CD8-positive, alpha-beta memory T cell (primary cell): Measurements from ENCODE around the gene TAF1A. TPM values are rescaled to one million over a fixed set of nuclear protein-coding genes. Genes with fewer than 3 reads are reported as not detected.
A peak's percentile ranks its signal among the peaks of the same experiment; 100 is the strongest.

ENCODE experiments used
- CTCF ChIA-PET: fragments of 350-600 bp; sonication (Branson Sonifier 250); formaldehyde crosslinking; loops from one replicate; lab custom pipeline; 2021; ENCODE audit warnings: antibody characterized with exemption; lab: Charles Lee
- POLR2A ChIA-PET: fragments of 350-600 bp; sonication (Branson Sonifier 250); formaldehyde crosslinking; loops from one replicate; lab custom pipeline; 2021; ENCODE audit warnings: antibody characterized with exemption; lab: Charles Lee
- DNase-seq, 5 donors: peaks; one replicate each; pipeline versions ENCODE4 v3.0.0 to v3.0.0-alpha.2; 2020 to 2022; ENCODE audit warnings: mixed read lengths in 1 of 5
- H3K27ac ChIP-seq: one replicate; pipeline ENCODE4 v1.7.0; 2013; ENCODE audit warnings: low read depth, mild to moderate bottlenecking, low read length, moderate library complexity
- H3K27me3 ChIP-seq: 2 replicates; pipeline ENCODE4 v1.7.0; 2013; ENCODE audit warnings: low read length, mild to moderate bottlenecking; ENCODE audit not compliant: insufficient read depth, poor library complexity, severe bottlenecking
- H3K36me3 ChIP-seq: 2 replicates; pipeline ENCODE4 v1.7.0; 2013; ENCODE audit warnings: mild to moderate bottlenecking, low read length, moderate library complexity; ENCODE audit not compliant: insufficient read depth
- H3K4me1 ChIP-seq: 2 replicates; pipeline ENCODE4 v1.7.0; 2013; ENCODE audit warnings: mild to moderate bottlenecking, low read length, moderate library complexity; ENCODE audit not compliant: insufficient read depth
- H3K4me3 ChIP-seq: 2 replicates; pipeline ENCODE4 v1.7.0; 2013; ENCODE audit warnings: mild to moderate bottlenecking, low read length
- H3K9me3 ChIP-seq: 2 replicates; pipeline ENCODE4 v1.7.0; 2013; ENCODE audit warnings: mild to moderate bottlenecking, low read length
- H3K27ac Mint-ChIP-seq, 8 donors: one replicate each; pipeline ENCODE4 v1.8.0; 2020 to 2021; ENCODE audit warnings: mixed read lengths in 8 of 8, mild to moderate bottlenecking in 6 of 8, inconsistent platforms in 3 of 8, moderate library complexity in 3 of 8
- H3K27me3 Mint-ChIP-seq, 2 donors: one replicate each; pipeline ENCODE4 v1.8.0; 2020 to 2021; ENCODE audit warnings: mixed read lengths in 2 of 2, mild to moderate bottlenecking in 1 of 2, moderate library complexity in 1 of 2
- H3K36me3 Mint-ChIP-seq, 3 donors: one replicate each; pipeline ENCODE4 v1.8.0; 2020 to 2021; ENCODE audit warnings: mixed read lengths in 3 of 3, inconsistent platforms in 1 of 3, mild to moderate bottlenecking in 1 of 3
- H3K4me1 Mint-ChIP-seq, 3 donors: one replicate each; pipeline ENCODE4 v1.8.0; 2020 to 2021; ENCODE audit warnings: mixed read lengths in 3 of 3, inconsistent platforms in 1 of 3, mild to moderate bottlenecking in 1 of 3
- H3K4me3 Mint-ChIP-seq, 7 donors: one replicate each; pipeline ENCODE4 v1.8.0; 2020 to 2021; ENCODE audit warnings: mixed read lengths in 7 of 7, mild to moderate bottlenecking in 6 of 7, moderate library complexity in 4 of 7, inconsistent platforms in 2 of 7
- H3K9me3 Mint-ChIP-seq, 5 donors: one replicate each; pipeline ENCODE4 v1.8.0; 2020 to 2022; ENCODE audit warnings: mixed read lengths in 5 of 5, mild to moderate bottlenecking in 3 of 5, moderate library complexity in 2 of 5, inconsistent platforms in 1 of 5
- polyA plus RNA-seq: library from polyadenylated mRNA; unstranded; fragments of 300-500 nt; fragmentation: Illumina TruSeq; gene quantifications from one replicate; pipeline ENCODE4 v1.2.3, GENCODE V29; 2021
- total RNA-seq, 2 experiments: library from RNA; stranded (reverse); gene quantifications; one replicate each; pipeline ENCODE4 v1.2.3, GENCODE V29; 2021

TAF1A gene
- total RNA-seq (10 to 100 TPM; 21.3 to 22.9 TPM), polyA plus RNA-seq (5.8 TPM)

DNA sequence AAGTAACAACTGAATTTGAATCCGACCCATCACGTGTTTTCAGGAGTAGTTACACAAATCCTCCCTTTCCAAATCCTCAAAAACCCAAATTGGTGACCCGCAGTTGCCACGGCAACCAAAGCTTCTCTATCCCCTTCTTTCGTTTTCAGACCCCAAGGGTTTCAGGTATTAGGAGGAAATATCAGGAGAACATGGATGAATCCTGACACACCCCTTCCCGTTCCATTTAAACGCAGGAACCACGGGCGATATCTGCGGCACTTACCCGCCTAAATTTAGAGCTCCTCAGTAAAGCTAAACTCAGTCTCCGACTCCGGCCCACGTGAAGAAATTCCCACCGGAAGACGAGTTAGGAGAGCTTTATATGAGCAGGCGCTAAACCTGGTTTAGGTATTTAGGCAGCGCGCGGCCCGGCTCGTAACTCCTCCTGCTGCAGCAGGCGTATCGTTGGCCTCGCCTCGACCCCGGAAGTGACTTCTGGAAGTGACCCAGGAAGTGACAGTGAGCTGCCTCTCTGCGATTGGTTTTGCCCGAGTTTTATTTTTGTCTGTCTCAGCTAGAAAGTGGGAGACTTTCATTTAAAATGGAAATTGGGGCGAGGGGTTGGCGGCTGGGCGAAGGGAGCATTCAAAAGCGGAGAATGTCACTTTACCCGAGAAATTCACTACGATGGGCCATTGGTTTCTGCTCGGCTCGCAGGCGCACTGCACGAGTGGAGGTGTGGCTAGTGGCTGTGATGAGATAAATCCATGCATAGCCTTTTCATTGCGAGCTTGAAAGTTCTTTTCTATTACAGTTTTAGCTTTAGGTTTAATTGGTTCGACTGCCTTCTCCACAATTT is at the start of gene TAF1A:
TAF1A (minus strand) TSS at position 472 of the 841 bp plus-strand sequence.
- Histone ChIP-seq H3K27me3 (no peaks in the 10 kb centered on the region), H3K27ac (peak within 1 kb of the TSS; percentile 78), H3K4me3 (peak within 1 kb of the TSS; percentile 77), H3K4me1 (peaks cover 21% of the 10 kb centered on the region), H3K9me3 (no peaks in the 10 kb centered on the region), H3K36me3 (peaks cover 5% of the 10 kb centered on the region)
- DNase-seq, result peak; percentile 82 to 93 (median 84)
- CTCF ChIA-PET, result interaction anchor here (1.2 to 2.6 kb wide), 7 partner anchors 13 to 544 kb away, joined by 3 to 11 read pairs (median 4); no protein-coding TSS in a partner anchor
- Mint-ChIP-seq H3K36me3 (peaks cover 0 to 39% (median 4%) of the 10 kb centered on the region in 3 donors), H3K9me3 (no peaks in the 10 kb centered on the region), H3K27me3 (no peaks in the 10 kb centered on the region), H3K27ac (peak within 1 kb of the TSS; percentile 92 to 100 (median 99)), H3K4me3 (peak within 1 kb of the TSS; percentile 96 to 100 (median 99)), H3K4me1 (peaks cover 42 to 57% (median 55%) of the 10 kb centered on the region in 3 donors)
- POLR2A ChIA-PET, result interaction anchor here (1.0 to 2.5 kb wide), 7 partner anchors 8 to 123 kb away, joined by 3 to 11 read pairs (median 5); partner anchors contain the start of gene BROX

DNA sequence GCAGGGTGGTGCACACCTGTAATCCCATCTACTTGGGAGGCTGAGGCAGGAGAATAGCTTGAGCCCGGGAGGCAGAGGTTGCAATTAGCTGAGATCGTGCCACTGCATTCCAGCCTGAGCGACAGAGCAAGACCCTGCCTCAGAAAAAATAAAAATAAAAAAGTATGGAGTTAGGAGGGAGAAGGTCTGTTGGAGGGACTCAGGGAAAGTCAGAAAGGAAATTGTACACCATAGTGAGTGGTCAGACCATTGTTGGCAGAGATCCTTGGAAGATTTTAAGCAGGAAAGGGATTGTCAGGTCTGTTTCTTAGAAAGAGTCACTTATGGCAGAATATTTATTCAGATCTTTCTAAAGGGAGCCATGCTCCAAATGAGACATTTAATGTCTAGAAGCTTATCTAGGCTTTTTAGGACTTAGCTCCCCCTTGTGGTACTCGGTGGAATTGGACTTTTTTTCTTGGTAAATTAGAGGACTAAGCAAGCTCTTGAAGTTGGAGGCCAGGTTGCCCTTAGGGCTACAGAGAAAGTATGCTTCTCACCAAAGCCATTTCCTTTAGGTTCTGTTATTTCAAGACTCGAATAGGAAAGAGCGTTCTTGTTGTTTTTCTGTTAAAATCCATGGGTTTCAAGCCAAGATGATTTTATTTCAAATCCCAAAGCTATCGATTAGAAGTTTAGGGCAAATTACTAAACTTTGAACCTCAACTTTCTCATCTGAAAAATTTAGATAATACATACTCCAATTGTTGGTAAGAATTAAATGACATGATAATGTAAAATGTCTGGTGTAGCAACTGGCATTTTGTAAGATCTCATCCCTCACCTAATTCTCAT is 44.7 kb upstream of the TAF1A start:
- H3K4me3 Mint-ChIP-seq, result no peak overlapping the region
- POLR2A ChIA-PET, result interaction anchor here (0.5 to 1.5 kb wide), 5 partner anchors 10 to 169 kb away, joined by 3 to 11 read pairs (median 5); partner anchors contain the start of genes AIDA, BROX and TAF1A
- peaks cover 21% of the 10 kb centered on the region for H3K36me3 ChIP-seq

GRCh38 chr1:222632749-222633148 is 43.0 kb upstream of the TAF1A start:
- peaks cover 5 to 11% (median 5%) of the 10 kb centered on the region in 3 donors for H3K4me1 Mint-ChIP-seq
- H3K4me3 Mint-ChIP-seq, result no peak overlapping the region
- CTCF ChIA-PET, result interaction anchor here (1.5 to 2.7 kb wide), 3 partner anchors 9 to 170 kb away, joined by 4 to 15 read pairs (median 14); no protein-coding TSS in a partner anchor
- Histone ChIP-seq H3K27ac (no peak overlapping the region), H3K27me3 (no peaks in the 10 kb centered on the region), H3K4me3 (no peak overlapping the region), H3K4me1 (no peaks in the 10 kb centered on the region), H3K9me3 (no peaks in the 10 kb centered on the region), H3K36me3 (peaks cover 26% of the 10 kb centered on the region)
- H3K9me3 Mint-ChIP-seq, result no peaks in the 10 kb centered on the region
- H3K27ac Mint-ChIP-seq, result peak overlapping the region in 1 of 8 donors; percentile 43
- POLR2A ChIA-PET, result no interaction called here
- no peak for DNase-seq
- peaks cover 13 to 79% (median 31%) of the 10 kb centered on the region in 3 donors for H3K36me3 Mint-ChIP-seq
- no peaks in the 10 kb centered on the region for H3K27me3 Mint-ChIP-seq

More for the DNA sequence above, 44.7 kb upstream of the TAF1A start:
- CTCF ChIA-PET, result interaction anchor here (0.7 to 4.0 kb wide), 19 partner anchors 8 to 446 kb away, joined by 3 to 28 read pairs (median 4); partner anchors contain the start of genes AIDA, BROX and TAF1A
- no peaks in the 10 kb centered on the region for H3K27me3 ChIP-seq
- H3K4me1 ChIP-seq, result no peaks in the 10 kb centered on the region
- no peak overlapping the region for H3K27ac ChIP-seq
- Mint-ChIP-seq H3K27ac (peak overlapping the region in 6 of 8 donors; percentile 6 to 83 (median 52)), H3K36me3 (peaks cover 7 to 78% (median 25%) of the 10 kb centered on the region in 3 donors), H3K9me3 (no peaks in the 10 kb centered on the region), H3K4me1 (peaks cover 5 to 11% (median 5%) of the 10 kb centered on the region in 3 donors), H3K27me3 (no peaks in the 10 kb centered on the region)
- DNase-seq, result peak; percentile 45 to 78 (median 66)
- no peak overlapping the region for H3K4me3 ChIP-seq
- H3K9me3 ChIP-seq, result no peaks in the 10 kb centered on the region

GRCh38 chr1:222631611-222632208 is 42.0 kb upstream of the TAF1A start:
- peaks cover 32% of the 10 kb centered on the region for H3K36me3 ChIP-seq
- CTCF ChIA-PET, result no interaction called here
- no peaks in the 10 kb centered on the region for H3K27me3 ChIP-seq
- peaks cover 9 to 83% (median 33%) of the 10 kb centered on the region in 3 donors for H3K36me3 Mint-ChIP-seq
- no peaks in the 10 kb centered on the region for H3K9me3 ChIP-seq
- no peak overlapping the region for H3K4me3 ChIP-seq
- H3K27ac Mint-ChIP-seq, result peak overlapping the region in 2 of 8 donors; percentile 11
- no peak overlapping the region for H3K4me3 Mint-ChIP-seq
- no peak for DNase-seq
- peaks cover 5 to 11% (median 5%) of the 10 kb centered on the region in 3 donors for H3K4me1 Mint-ChIP-seq
- H3K27ac ChIP-seq, result no peak overlapping the region
- H3K4me1 ChIP-seq, result no peaks in the 10 kb centered on the region
- POLR2A ChIA-PET, result no interaction called here
- no peaks in the 10 kb centered on the region for H3K9me3 Mint-ChIP-seq
- no peaks in the 10 kb centered on the region for H3K27me3 Mint-ChIP-seq

GRCh38 chr1:222629921-222630535 is 40.3 kb upstream of the TAF1A start:
- no peak for DNase-seq
- H3K36me3 Mint-ChIP-seq, result peaks cover 8 to 87% (median 42%) of the 10 kb centered on the region in 3 donors
- Histone ChIP-seq H3K4me3 (no peak overlapping the region), H3K27ac (no peak overlapping the region), H3K4me1 (no peaks in the 10 kb centered on the region), H3K9me3 (no peaks in the 10 kb centered on the region), H3K27me3 (no peaks in the 10 kb centered on the region), H3K36me3 (peaks cover 37% of the 10 kb centered on the region)
- POLR2A ChIA-PET, result no interaction called here
- peak overlapping the region in 1 of 8 donors; percentile 77 for H3K27ac Mint-ChIP-seq
- H3K4me1 Mint-ChIP-seq, result peaks cover 5 to 11% (median 5%) of the 10 kb centered on the region in 3 donors
- no peak overlapping the region for H3K4me3 Mint-ChIP-seq
- CTCF ChIA-PET, result no interaction called here
- H3K9me3 Mint-ChIP-seq, result no peaks in the 10 kb centered on the region
- no peaks in the 10 kb centered on the region for H3K27me3 Mint-ChIP-seq

DNA sequence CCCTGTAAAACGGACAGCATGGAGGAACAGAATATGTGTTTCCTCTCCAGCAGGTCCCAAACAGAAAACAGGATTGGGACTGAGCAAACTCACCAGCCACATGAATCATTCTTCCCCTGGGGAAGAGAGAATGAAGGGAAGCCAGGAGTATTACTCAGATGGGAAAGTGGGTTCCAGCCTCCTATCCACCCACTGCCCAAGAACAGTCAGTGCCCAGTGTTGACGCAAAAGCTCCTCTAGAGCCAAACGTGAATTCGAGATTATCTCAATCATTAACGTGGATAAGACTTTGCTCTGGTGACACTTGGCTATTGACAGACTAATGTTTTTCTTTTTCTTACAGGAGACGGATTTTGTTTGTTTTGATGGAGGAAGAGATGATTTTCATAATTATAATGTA is 37.5 kb upstream of the TAF1A start:
- ChIA-PET POLR2A (no interaction called here), CTCF (interaction anchor here (1.5 kb wide), 1 partner anchor 162 kb away, joined by 6 read pairs; no protein-coding TSS in a partner anchor)
- peaks cover 0 to under 1% (median 0%) of the 10 kb centered on the region in 3 donors for H3K4me1 Mint-ChIP-seq
- Histone ChIP-seq H3K4me1 (no peaks in the 10 kb centered on the region), H3K27ac (no peak overlapping the region), H3K36me3 (peaks cover 37% of the 10 kb centered on the region), H3K9me3 (no peaks in the 10 kb centered on the region), H3K4me3 (no peak overlapping the region), H3K27me3 (no peaks in the 10 kb centered on the region)
- DNase-seq, result no peak
- no peak overlapping the region for H3K4me3 Mint-ChIP-seq
- no peaks in the 10 kb centered on the region for H3K27me3 Mint-ChIP-seq
- peak overlapping the region in 2 of 8 donors; percentile 23 to 36 for H3K27ac Mint-ChIP-seq
- H3K9me3 Mint-ChIP-seq, result no peaks in the 10 kb centered on the region
- H3K36me3 Mint-ChIP-seq, result peaks cover 12 to 94% (median 37%) of the 10 kb centered on the region in 3 donors

GRCh38 chr1:222624214-222624613 is 34.5 kb upstream of the TAF1A start:
- no peak overlapping the region for H3K4me3 Mint-ChIP-seq
- ChIA-PET POLR2A (no interaction called here), CTCF (interaction anchor here (2.1 kb wide), 1 partner anchor 10 kb away, joined by 7 read pairs; no protein-coding TSS in a partner anchor)
- Histone ChIP-seq H3K4me3 (no peak overlapping the region), H3K4me1 (peaks cover 7% of the 10 kb centered on the region), H3K9me3 (no peaks in the 10 kb centered on the region), H3K27ac (no peak overlapping the region), H3K27me3 (no peaks in the 10 kb centered on the region), H3K36me3 (peaks cover 34% of the 10 kb centered on the region)
- peaks cover 9 to 79% (median 32%) of the 10 kb centered on the region in 3 donors for H3K36me3 Mint-ChIP-seq
- H3K4me1 Mint-ChIP-seq, result peaks cover 20 to 25% (median 22%) of the 10 kb centered on the region in 3 donors
- H3K27ac Mint-ChIP-seq, result no peak overlapping the region
- DNase-seq, result no peak
- no peaks in the 10 kb centered on the region for H3K9me3 Mint-ChIP-seq
- H3K27me3 Mint-ChIP-seq, result no peaks in the 10 kb centered on the region
